ENCODE measurements around the gene CDHR3.
"Not testable (repeated sequence)": the region's sequence is repeated elsewhere in the genome, so short reads cannot be mapped to it uniquely, and the experiment has no call there.

CDHR3 gene

DNA sequence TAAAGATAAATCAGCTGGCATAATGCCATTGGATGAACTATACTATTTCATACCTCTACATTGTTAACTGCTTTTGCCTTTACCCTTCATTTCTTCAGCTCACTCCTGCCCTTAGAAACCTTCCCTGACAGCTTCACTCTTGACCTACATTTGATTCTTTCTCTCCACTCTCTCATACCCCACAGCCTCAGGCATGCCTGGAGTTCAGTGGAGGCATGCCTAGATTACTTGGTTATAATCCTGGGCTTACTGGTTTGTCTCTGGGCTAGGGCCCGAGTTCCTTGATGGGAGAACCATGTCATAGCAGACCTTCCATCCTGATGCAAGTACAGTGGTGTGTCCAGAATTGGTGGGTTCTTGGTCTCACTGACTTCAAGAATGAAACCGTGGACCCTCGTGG lies 8.4 kb upstream of the CDHR3 start:
- Histone ChIP-seq H3K79me2 (ENCODE audit: control insufficient read depth, insufficient read depth, low read length) (no peaks in the 10 kb centered on the region), H3K56ac (ENCODE audit: low read length) (no peak overlapping the region), H2AK5ac (ENCODE audit: low read length) (no peak overlapping the region), H3K9ac (ENCODE audit: low read length) (no peak overlapping the region), H3K23ac (ENCODE audit: low read length) (no peak overlapping the region), H3K79me1 (ENCODE audit: low read length) (no peaks in the 10 kb centered on the region), H2BK5ac (ENCODE audit: low read length) (no peak overlapping the region), H3K4me3 (ENCODE audit: low read length) (no peak overlapping the region), H3K18ac (ENCODE audit: low read length) (no peak overlapping the region), H4K5ac (ENCODE audit: low read length) (no peak overlapping the region), H3K4me2 (ENCODE audit: low read length) (no peak overlapping the region), H3K36me3 (ENCODE audit: control insufficient read depth, insufficient read depth, low read length) (no peaks in the 10 kb centered on the region), H3K4ac (ENCODE audit: low read depth, low read length) (no peak overlapping the region), H3K27me3 (ENCODE audit: insufficient read depth, low read length, poor library complexity) (no peaks in the 10 kb centered on the region), H3K4me1 (ENCODE audit: control insufficient read depth, low read depth, low read length) (no peaks in the 10 kb centered on the region), H2BK120ac (ENCODE audit: low read depth, low read length) (no peak overlapping the region), H4K8ac (ENCODE audit: low read depth, low read length) (no peak overlapping the region), H2BK15ac (replicated peaks; ENCODE audit: low read depth) (no peak overlapping the region), H3K27ac (ENCODE audit: low read depth, low read length) (no peak overlapping the region)
- DNase-seq, result no peak
- no CpG with 5 or more reads among the region's 3 CpGs for WGBS (ENCODE audit: extremely low coverage, insufficient coverage, low lambda C conversion rate)

DNA sequence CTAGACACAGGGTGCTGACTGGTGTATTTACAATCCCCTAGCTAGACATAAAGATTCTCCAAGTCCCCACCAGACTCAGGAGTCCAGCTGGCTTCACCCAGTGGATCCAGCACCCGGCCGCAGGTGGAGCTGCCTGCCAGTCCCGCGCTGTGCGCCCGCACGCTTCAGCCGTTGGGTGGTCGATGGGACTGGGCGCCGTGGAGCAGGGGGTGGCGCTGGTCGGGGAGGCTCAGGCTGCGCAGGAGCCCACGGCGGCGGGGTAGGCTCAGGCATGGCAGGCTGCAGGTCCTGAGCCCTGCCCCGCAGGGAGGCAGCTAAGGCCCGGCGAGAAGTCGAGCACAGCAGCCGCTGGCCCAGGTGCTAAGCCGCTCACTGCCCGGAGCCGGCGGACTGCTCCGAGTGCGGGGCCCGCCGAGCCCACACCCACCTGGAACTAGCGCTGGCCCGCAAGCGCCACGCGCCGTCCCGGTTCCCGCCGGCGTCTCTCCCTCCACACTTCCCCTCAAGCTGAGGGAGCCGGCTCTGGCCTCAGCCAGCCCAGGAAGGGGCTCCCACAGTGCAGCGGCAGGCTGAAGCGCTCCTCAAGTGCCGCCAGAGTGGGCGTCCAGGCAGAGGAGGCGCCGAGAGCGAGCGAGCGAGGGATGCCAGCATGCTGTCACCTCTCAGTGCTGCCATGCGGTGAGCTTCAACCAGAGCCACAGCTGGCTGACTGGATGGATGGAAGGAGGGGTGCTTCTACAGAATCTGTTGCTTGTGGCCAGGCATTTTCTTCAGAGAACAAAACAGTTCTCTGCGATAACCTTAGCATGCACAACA lies 7.2 kb upstream of the CDHR3 start:
- H3K23ac ChIP-seq (ENCODE audit: low read length); H3K79me1 ChIP-seq (ENCODE audit: low read length); DNase-seq; H3K36me3 ChIP-seq (ENCODE audit: control insufficient read depth, insufficient read depth, low read length); H4K8ac ChIP-seq (ENCODE audit: low read depth, low read length); H2AK5ac ChIP-seq (ENCODE audit: low read length); H2BK5ac ChIP-seq (ENCODE audit: low read length); H3K4me3 ChIP-seq (ENCODE audit: low read length); H3K27me3 ChIP-seq (ENCODE audit: insufficient read depth, low read length, poor library complexity); H3K79me2 ChIP-seq (ENCODE audit: control insufficient read depth, insufficient read depth, low read length); H3K4me2 ChIP-seq (ENCODE audit: low read length); H3K4ac ChIP-seq (ENCODE audit: low read depth, low read length); H3K18ac ChIP-seq (ENCODE audit: low read length); H3K27ac ChIP-seq (ENCODE audit: low read depth, low read length); H3K4me1 ChIP-seq (ENCODE audit: control insufficient read depth, low read depth, low read length); H3K9ac ChIP-seq (ENCODE audit: low read length); H4K5ac ChIP-seq (ENCODE audit: low read length); H2BK120ac ChIP-seq (ENCODE audit: low read depth, low read length); H2BK15ac ChIP-seq (replicated peaks; ENCODE audit: low read depth); H3K56ac ChIP-seq (ENCODE audit: low read length): not testable (repeated sequence)
- no CpG with 5 or more reads among the region's 52 CpGs for WGBS (ENCODE audit: extremely low coverage, insufficient coverage, low lambda C conversion rate)

DNA sequence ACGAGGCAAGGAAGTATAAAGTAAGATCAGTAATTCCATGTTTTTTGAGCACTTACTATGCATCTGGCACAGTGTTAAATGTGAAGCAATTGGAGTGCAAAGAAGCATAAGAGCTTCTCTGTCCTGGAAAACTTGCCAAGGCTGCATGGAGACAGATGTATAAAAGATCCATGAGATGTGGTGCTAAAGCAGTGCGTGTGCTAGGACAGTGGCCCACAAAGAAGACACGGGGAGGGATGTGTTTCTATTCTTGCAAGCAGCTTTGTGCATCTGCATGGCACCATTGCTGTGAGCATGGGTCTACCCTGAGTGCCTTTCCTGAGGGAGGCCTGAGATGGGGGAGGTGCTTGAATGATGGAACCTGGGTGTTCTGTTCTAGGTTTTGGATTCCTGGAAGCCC lies 5.1 kb upstream of the CDHR3 start:
- Histone ChIP-seq H3K4me1 (ENCODE audit: control insufficient read depth, low read depth, low read length) (peaks cover 7% of the 10 kb centered on the region), H3K9ac (ENCODE audit: low read length) (no peak overlapping the region), H3K4ac (ENCODE audit: low read depth, low read length) (no peak overlapping the region), H2AK5ac (ENCODE audit: low read length) (no peak overlapping the region), H2BK120ac (ENCODE audit: low read depth, low read length) (no peak overlapping the region), H3K27me3 (ENCODE audit: insufficient read depth, low read length, poor library complexity) (no peaks in the 10 kb centered on the region), H3K23ac (ENCODE audit: low read length) (no peak overlapping the region), H3K18ac (ENCODE audit: low read length) (no peak overlapping the region), H4K8ac (ENCODE audit: low read depth, low read length) (no peak overlapping the region), H3K36me3 (ENCODE audit: control insufficient read depth, insufficient read depth, low read length) (no peaks in the 10 kb centered on the region), H3K4me3 (ENCODE audit: low read length) (no peak overlapping the region), H3K4me2 (ENCODE audit: low read length) (no peak overlapping the region), H2BK15ac (replicated peaks; ENCODE audit: low read depth) (no peak overlapping the region), H3K56ac (ENCODE audit: low read length) (no peak overlapping the region), H3K79me2 (ENCODE audit: control insufficient read depth, insufficient read depth, low read length) (no peaks in the 10 kb centered on the region), H3K27ac (ENCODE audit: low read depth, low read length) (no peak overlapping the region), H2BK5ac (ENCODE audit: low read length) (no peak overlapping the region), H3K79me1 (ENCODE audit: low read length) (no peaks in the 10 kb centered on the region), H4K5ac (ENCODE audit: low read length) (no peak overlapping the region)
- WGBS (ENCODE audit: extremely low coverage, insufficient coverage, low lambda C conversion rate), result no CpG with 5 or more reads among the region's 3 CpGs
- no peak for DNase-seq

DNA sequence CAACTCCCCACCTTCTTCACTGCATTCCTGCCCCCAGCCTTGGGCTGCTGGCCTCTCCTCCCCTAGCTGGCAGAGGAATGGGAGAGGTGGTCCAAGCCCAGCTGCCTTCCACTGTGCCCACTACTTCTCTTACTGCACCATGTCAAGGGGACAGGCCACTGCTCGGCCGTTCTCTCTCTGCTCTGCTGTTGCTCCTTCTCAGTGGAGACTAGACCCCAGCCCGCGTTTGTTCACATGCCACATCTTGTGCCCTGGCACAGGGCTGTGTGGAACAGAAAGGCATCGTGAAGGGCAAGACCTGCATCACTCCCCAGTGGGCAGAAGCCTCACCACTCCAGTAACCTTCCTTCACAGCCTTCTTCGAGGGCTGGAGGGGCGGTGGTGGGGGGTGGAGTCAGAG lies 711 bp upstream of the CDHR3 start:
- Histone ChIP-seq H3K27ac (ENCODE audit: low read depth, low read length) (no peak overlapping the region), H3K36me3 (ENCODE audit: control insufficient read depth, insufficient read depth, low read length) (no peaks in the 10 kb centered on the region), H2BK120ac (ENCODE audit: low read depth, low read length) (no peak overlapping the region), H3K4me1 (ENCODE audit: control insufficient read depth, low read depth, low read length) (peaks cover 9% of the 10 kb centered on the region), H3K27me3 (ENCODE audit: insufficient read depth, low read length, poor library complexity) (no peaks in the 10 kb centered on the region), H3K56ac (ENCODE audit: low read length) (peak overlapping the region; percentile 59), H4K8ac (ENCODE audit: low read depth, low read length) (no peak overlapping the region), H2AK5ac (ENCODE audit: low read length) (peak overlapping the region; percentile 91), H3K9ac (ENCODE audit: low read length) (no peak overlapping the region), H3K4ac (ENCODE audit: low read depth, low read length) (no peak overlapping the region), H4K5ac (ENCODE audit: low read length) (no peak overlapping the region), H3K18ac (ENCODE audit: low read length) (no peak overlapping the region), H2BK5ac (ENCODE audit: low read length) (peak overlapping the region; percentile 79), H2BK15ac (replicated peaks; ENCODE audit: low read depth) (no peak overlapping the region), H3K79me1 (ENCODE audit: low read length) (no peaks in the 10 kb centered on the region), H3K4me2 (ENCODE audit: low read length) (no peak overlapping the region), H3K79me2 (ENCODE audit: control insufficient read depth, insufficient read depth, low read length) (no peaks in the 10 kb centered on the region), H3K4me3 (ENCODE audit: low read length) (no peak overlapping the region), H3K23ac (ENCODE audit: low read length) (peak overlapping the region; percentile 74)
- no CpG with 5 or more reads among the region's 7 CpGs for WGBS (ENCODE audit: extremely low coverage, insufficient coverage, low lambda C conversion rate)
- DNase-seq, result no peak

DNA sequence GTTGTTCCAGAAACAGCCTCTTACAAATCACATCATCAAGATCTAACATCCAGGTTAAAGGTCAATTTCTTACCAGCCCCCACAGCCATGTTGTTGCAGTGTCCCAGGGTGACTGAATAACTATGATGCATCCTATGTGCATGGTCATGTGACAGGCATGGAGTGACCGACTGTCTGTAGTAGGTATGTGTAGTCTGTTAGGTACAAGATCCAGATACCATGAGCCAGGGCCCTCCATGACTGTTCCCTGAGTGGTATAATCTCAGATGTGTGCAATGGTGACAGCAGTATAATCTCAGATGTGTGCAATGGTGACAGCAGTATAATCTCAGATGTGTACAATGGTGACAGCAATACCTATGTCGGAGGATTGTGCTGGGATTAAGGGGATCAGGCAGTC lies 8.8 kb downstream of the CDHR3 start:
- Histone ChIP-seq H2BK5ac (ENCODE audit: low read length) (no peak overlapping the region), H3K4me3 (ENCODE audit: low read length) (no peak overlapping the region)
- WGBS (ENCODE audit: extremely low coverage, insufficient coverage, low lambda C conversion rate), result no CpG with 5 or more reads among the region's 2 CpGs

DNA sequence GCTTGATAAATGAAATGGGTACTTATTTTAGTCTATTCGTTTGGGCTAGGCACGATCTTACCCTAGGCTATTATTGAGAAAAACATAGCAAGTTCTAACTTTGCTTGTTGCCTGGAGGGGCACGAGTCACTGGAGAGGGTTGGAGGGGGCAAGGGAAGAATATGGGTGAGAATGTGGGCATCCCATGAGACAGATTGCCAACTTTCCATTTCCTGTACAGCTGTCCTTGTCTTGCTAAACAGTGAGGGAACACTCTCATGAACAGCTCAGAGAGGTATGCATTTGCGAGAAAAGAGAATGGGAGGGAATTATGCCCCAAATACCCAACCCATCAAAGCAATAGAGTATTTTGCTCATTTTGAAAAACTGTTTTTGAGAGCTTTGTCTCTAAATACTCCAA lies 9.2 kb downstream of the CDHR3 start:
- Histone ChIP-seq H4K5ac (ENCODE audit: low read length) (no peak overlapping the region), H3K4me1 (ENCODE audit: control insufficient read depth, low read depth, low read length) (peaks cover 6% of the 10 kb centered on the region), H3K27me3 (ENCODE audit: insufficient read depth, low read length, poor library complexity) (no peaks in the 10 kb centered on the region), H3K79me2 (ENCODE audit: control insufficient read depth, insufficient read depth, low read length) (no peaks in the 10 kb centered on the region), H3K36me3 (ENCODE audit: control insufficient read depth, insufficient read depth, low read length) (no peaks in the 10 kb centered on the region), H2BK15ac (replicated peaks; ENCODE audit: low read depth) (no peak overlapping the region), H3K23ac (ENCODE audit: low read length) (no peak overlapping the region), H2AK5ac (ENCODE audit: low read length) (no peak overlapping the region), H2BK120ac (ENCODE audit: low read depth, low read length) (no peak overlapping the region), H4K8ac (ENCODE audit: low read depth, low read length) (no peak overlapping the region), H3K4ac (ENCODE audit: low read depth, low read length) (no peak overlapping the region), H3K9ac (ENCODE audit: low read length) (no peak overlapping the region), H3K18ac (ENCODE audit: low read length) (no peak overlapping the region), H3K4me3 (ENCODE audit: low read length) (no peak overlapping the region), H3K4me2 (ENCODE audit: low read length) (no peak overlapping the region), H3K79me1 (ENCODE audit: low read length) (no peaks in the 10 kb centered on the region), H3K27ac (ENCODE audit: low read depth, low read length) (no peak overlapping the region), H3K56ac (ENCODE audit: low read length) (no peak overlapping the region), H2BK5ac (ENCODE audit: low read length) (no peak overlapping the region)
- no peak for DNase-seq
- WGBS (ENCODE audit: extremely low coverage, insufficient coverage, low lambda C conversion rate), result no CpG with 5 or more reads among the region's 4 CpGs

More for the DNA sequence above, 8.8 kb downstream of the CDHR3 start:
- no peak overlapping the region for H3K4ac ChIP-seq (ENCODE audit: low read depth, low read length)
- H3K79me2 ChIP-seq (ENCODE audit: control insufficient read depth, insufficient read depth, low read length), result no peaks in the 10 kb centered on the region
- H3K27ac ChIP-seq (ENCODE audit: low read depth, low read length), result no peak overlapping the region
- H3K18ac ChIP-seq (ENCODE audit: low read length), result no peak overlapping the region
- no peaks in the 10 kb centered on the region for H3K79me1 ChIP-seq (ENCODE audit: low read length)
- H2BK120ac ChIP-seq (ENCODE audit: low read depth, low read length), result no peak overlapping the region
- no peak overlapping the region for H4K8ac ChIP-seq (ENCODE audit: low read depth, low read length)
- H3K27me3 ChIP-seq (ENCODE audit: insufficient read depth, low read length, poor library complexity), result no peaks in the 10 kb centered on the region
- H2BK15ac ChIP-seq (replicated peaks; ENCODE audit: low read depth), result no peak overlapping the region
- H3K36me3 ChIP-seq (ENCODE audit: control insufficient read depth, insufficient read depth, low read length), result no peaks in the 10 kb centered on the region
- H3K4me1 ChIP-seq (ENCODE audit: control insufficient read depth, low read depth, low read length), result peaks cover 6% of the 10 kb centered on the region
- DNase-seq, result no peak
- H3K56ac ChIP-seq (ENCODE audit: low read length), result no peak overlapping the region
- no peak overlapping the region for H2AK5ac ChIP-seq (ENCODE audit: low read length)
- H4K5ac ChIP-seq (ENCODE audit: low read length), result no peak overlapping the region
- no peak overlapping the region for H3K9ac ChIP-seq (ENCODE audit: low read length)
- no peak overlapping the region for H3K23ac ChIP-seq (ENCODE audit: low read length)
- H3K4me2 ChIP-seq (ENCODE audit: low read length), result no peak overlapping the region
